Neutrophil (primary cell): ENCODE measurements around the gene NOX4.
"Not testable (repeated sequence)": the region's sequence is repeated elsewhere in the genome, so short reads cannot be mapped to it uniquely, and the experiment has no call there.

ENCODE experiments used
- H3K27ac ChIP-seq: fragments of 200-600 bp; sonication (generic); 2 replicates; pipeline ENCODE4 v1.5.1; 2016; ENCODE audit warnings: mild to moderate bottlenecking, moderate library complexity
- H3K27me3 ChIP-seq: fragments of 200-600 bp; sonication (generic); 2 replicates; pipeline ENCODE4 v1.6.0; 2016; ENCODE audit warnings: mild to moderate bottlenecking
- H3K36me3 ChIP-seq: fragments of 200-600 bp; sonication (generic); 2 replicates; pipeline ENCODE4 v1.5.1; 2017
- H3K4me1 ChIP-seq, 2 experiments: fragments of 200-600 bp in 1 of 2; sonication (generic) in 1 of 2; 1 replicate in 1 of 2; 2 replicates in 1 of 2; pipeline versions ENCODE4 v1.5.1 to v1.6.1; 2013 to 2016; ENCODE audit warnings: low read depth in 1 of 2, low read length in 1 of 2, mild to moderate bottlenecking in 1 of 2, moderate library complexity in 1 of 2; ENCODE audit not compliant: control insufficient read depth in 1 of 2, insufficient read depth in 1 of 2
- H3K4me3 ChIP-seq, 2 experiments: fragments of 200-600 bp in 1 of 2; sonication (generic) in 1 of 2; 1 replicate in 1 of 2; 2 replicates in 1 of 2; pipeline ENCODE4 v1.5.1; 2013 to 2016; ENCODE audit warnings: low read depth in 1 of 2, low read length in 1 of 2, mild to moderate bottlenecking in 1 of 2, moderate library complexity in 1 of 2
- H3K9me3 ChIP-seq: fragments of 200-600 bp; sonication (generic); 2 replicates; pipeline ENCODE4 v1.5.1; 2016
- TF ChIP-seq, protein P1 (sequence below): fragments of 200-600 bp; sonication (generic); IDR thresholded peaks from 2 replicates; pipeline ENCODE4 v1.5.1; 2016; ENCODE audit warnings: antibody characterized with exemption

NOX4 gene

DNA sequence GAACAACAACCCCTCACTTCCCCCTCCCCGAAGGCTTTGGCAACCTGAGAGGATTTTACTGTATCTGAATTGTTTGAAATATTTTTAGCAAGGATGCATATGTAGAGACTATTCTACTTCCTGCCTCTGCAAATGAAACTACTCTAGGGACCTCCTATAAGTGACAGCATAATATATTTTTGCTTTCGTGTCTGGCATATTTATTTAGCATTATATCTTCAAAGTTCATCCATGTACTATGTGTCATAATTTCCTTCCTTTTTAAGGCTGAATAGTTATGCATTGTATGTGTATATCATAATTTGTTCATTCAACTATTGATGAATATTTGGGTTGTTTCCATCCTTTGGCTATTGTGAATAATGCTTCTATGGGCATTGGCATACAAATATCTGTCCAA lies 153.1 kb downstream of the NOX4 start:
- H3K27ac ChIP-seq, H3K27me3 ChIP-seq, H3K4me3 ChIP-seq, H3K4me1 ChIP-seq, H3K36me3 ChIP-seq, H3K9me3 ChIP-seq: not testable (repeated sequence)

- not testable (repeated sequence) for H3K36me3 ChIP-seq, H3K9me3 ChIP-seq, H3K4me1 ChIP-seq, H3K27ac ChIP-seq, H3K4me3 ChIP-seq, H3K27me3 ChIP-seq
Observed at GRCh38 chr11:89337100-89337650, 154.0 kb downstream of the NOX4 start.

- H3K27ac ChIP-seq, H3K27me3 ChIP-seq, H3K4me3 ChIP-seq, H3K36me3 ChIP-seq, H3K9me3 ChIP-seq, H3K4me1 ChIP-seq: not testable (repeated sequence)
Observed at GRCh38 chr11:89333704-89334103, 157.5 kb downstream of the NOX4 start.

DNA sequence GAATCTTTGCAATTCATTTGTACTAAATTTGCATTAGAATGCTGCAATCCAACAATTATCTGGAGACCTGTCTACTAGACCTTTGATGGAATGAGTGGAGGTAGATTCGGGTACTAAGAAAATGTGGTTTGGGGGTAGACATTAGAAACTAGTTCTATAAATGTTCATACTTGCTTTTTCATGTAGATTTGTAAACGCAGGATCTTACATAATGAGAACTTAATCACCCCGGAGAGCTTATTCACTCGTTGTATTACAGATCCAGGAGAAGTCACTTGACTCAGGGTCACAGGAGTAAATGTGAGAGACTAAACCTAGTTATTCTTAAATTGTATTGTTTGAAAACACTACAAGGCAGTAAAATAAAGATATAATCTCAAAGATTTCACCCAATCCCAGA lies 159.2 kb downstream of the NOX4 start:
- H3K36me3 ChIP-seq: not testable (repeated sequence)

GRCh38 chr11:89327885-89328284 lies 163.3 kb downstream of the NOX4 start:
- Histone ChIP-seq H3K27ac (no peak overlapping the region), H3K4me1 (no peaks in the 10 kb centered on the region), H3K27me3 (no peaks in the 10 kb centered on the region), H3K9me3 (no peaks in the 10 kb centered on the region), H3K36me3 (no peaks in the 10 kb centered on the region), H3K4me3 (no peak overlapping the region)
- TF ChIP-seq, protein P1, sequence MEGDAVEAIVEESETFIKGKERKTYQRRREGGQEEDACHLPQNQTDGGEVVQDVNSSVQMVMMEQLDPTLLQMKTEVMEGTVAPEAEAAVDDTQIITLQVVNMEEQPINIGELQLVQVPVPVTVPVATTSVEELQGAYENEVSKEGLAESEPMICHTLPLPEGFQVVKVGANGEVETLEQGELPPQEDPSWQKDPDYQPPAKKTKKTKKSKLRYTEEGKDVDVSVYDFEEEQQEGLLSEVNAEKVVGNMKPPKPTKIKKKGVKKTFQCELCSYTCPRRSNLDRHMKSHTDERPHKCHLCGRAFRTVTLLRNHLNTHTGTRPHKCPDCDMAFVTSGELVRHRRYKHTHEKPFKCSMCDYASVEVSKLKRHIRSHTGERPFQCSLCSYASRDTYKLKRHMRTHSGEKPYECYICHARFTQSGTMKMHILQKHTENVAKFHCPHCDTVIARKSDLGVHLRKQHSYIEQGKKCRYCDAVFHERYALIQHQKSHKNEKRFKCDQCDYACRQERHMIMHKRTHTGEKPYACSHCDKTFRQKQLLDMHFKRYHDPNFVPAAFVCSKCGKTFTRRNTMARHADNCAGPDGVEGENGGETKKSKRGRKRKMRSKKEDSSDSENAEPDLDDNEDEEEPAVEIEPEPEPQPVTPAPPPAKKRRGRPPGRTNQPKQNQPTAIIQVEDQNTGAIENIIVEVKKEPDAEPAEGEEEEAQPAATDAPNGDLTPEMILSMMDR: no peak

More for the DNA sequence above, 159.2 kb downstream of the NOX4 start:
- H3K4me3 ChIP-seq, H3K9me3 ChIP-seq, H3K4me1 ChIP-seq, H3K27me3 ChIP-seq, H3K27ac ChIP-seq: not testable (repeated sequence)

DNA sequence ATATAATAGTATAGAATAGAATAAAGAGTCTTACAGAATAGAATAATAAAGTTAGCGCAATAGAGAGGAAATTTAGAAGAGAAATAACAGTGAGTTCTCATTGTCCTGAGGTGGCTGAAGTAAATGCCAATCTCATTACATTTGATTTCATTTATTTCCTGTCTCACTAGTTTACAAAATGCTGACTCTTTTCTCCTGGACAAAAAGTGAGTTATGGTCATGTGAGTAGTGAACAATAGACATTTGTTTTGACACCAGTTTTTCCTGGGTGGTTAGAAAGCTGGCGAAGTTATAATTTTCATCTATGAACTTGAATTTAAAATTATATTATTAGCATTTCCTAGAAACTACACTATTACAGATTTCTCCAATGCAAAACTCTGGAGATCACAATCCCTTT lies 169.8 kb downstream of the NOX4 start:
- no peaks in the 10 kb centered on the region for H3K27me3 ChIP-seq
- H3K4me3 ChIP-seq: no peak overlapping the region
- no peak overlapping the region for H3K27ac ChIP-seq
- TF ChIP-seq, protein P1: no peak
- no peaks in the 10 kb centered on the region for H3K4me1 ChIP-seq
- H3K36me3 ChIP-seq: no peaks in the 10 kb centered on the region
- H3K9me3 ChIP-seq: no peaks in the 10 kb centered on the region

- H3K27me3 ChIP-seq, H3K4me1 ChIP-seq, H3K36me3 ChIP-seq, H3K4me3 ChIP-seq, H3K9me3 ChIP-seq, H3K27ac ChIP-seq: not testable (repeated sequence)
Observed at GRCh38 chr11:89310607-89311006, 180.6 kb downstream of the NOX4 start.

DNA sequence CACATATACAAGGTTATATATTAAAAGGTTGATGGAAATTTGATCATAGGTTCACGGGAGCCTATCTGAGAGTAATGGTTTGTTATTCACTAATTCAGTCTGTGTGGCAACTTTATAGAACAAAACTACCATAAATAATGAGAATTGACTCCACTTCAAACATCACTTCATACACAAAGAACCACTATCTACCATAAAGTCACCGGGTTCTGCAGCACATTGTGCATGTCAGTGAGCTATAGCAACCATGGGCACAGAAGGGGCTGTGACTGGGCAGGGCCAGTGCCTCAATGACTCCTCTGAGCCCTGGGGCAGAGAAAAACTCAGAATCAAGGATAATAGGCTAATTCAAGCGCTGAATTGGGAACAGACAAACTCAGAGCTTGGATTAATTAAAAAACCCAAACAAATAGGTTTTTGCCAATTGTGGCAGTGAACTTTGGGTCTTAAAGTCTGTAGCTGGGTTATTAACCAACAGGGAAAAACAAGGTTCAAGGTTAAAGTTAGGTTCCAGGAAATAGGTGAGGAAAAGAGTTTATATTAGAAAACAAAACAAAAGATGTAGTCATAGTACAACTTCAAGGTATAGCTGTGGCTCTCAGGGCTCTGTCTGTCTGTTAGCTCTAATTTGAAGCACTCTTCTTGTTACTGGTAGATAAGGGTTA lies 181.7 kb downstream of the NOX4 start:
- H3K36me3 ChIP-seq, H3K4me3 ChIP-seq, H3K27ac ChIP-seq, H3K27me3 ChIP-seq, H3K4me1 ChIP-seq, H3K9me3 ChIP-seq: not testable (repeated sequence)

DNA sequence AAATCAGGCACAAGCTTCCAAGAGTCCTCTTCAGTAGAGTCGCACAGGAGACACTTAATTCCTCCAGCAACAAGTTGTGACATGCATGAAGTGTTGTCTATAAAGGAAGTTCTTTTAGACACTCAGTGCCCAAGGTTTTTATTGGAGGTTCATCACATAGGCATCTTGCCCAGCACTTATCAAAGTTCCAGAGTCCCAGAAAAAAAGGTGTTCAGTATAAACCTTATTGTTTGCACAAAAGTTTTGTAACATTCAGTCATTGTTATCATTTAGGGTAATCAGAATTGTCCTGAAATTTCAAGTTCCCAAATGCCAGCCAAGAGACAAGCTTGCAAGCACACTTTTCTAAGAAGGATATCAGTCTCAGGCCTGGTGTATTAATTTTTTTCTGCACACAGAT lies 182.9 kb downstream of the NOX4 start:
- H3K4me1 ChIP-seq, H3K36me3 ChIP-seq, H3K4me3 ChIP-seq, H3K27ac ChIP-seq, H3K9me3 ChIP-seq, H3K27me3 ChIP-seq: not testable (repeated sequence)

GRCh38 chr11:89303029-89303428 lies 188.1 kb downstream of the NOX4 start:
- H3K27me3 ChIP-seq, H3K9me3 ChIP-seq, H3K4me1 ChIP-seq, H3K27ac ChIP-seq, H3K4me3 ChIP-seq, H3K36me3 ChIP-seq: not testable (repeated sequence)

- H3K36me3 ChIP-seq, H3K9me3 ChIP-seq, H3K27ac ChIP-seq, H3K4me1 ChIP-seq, H3K4me3 ChIP-seq, H3K27me3 ChIP-seq: not testable (repeated sequence)
Observed at GRCh38 chr11:89295023-89295422, 196.2 kb downstream of the NOX4 start.
